Spleen (tissue), 7 donors: ENCODE measurements around the gene SRRM1.

Experiments used
- CTCF ChIP-seq, 11 experiments: fragments of 200-600 bp in 7 of 11; fragments of 450-650 bp in 4 of 11; sonication (generic) in 4 of 11; IDR thresholded peaks in 8 of 11; conservative IDR thresholded peaks in 3 of 11; 1 replicate in 7 of 11; 2 replicates in 4 of 11; pipeline versions ENCODE4 v1.4.0 to v1.8.0; 2016 to 2021; ENCODE audit warnings: antibody characterized with exemption in 11 of 11, inconsistent platforms in 4 of 11, mild to moderate bottlenecking in 1 of 11
- POLR2A ChIP-seq, 3 donors: fragments of 450-650 bp; IDR thresholded peaks; one replicate each; pipeline ENCODE4 v1.5.1; 2017; ENCODE audit warnings: antibody characterized with exemption in 3 of 3, mild to moderate bottlenecking in 1 of 3
- POLR2AphosphoS5 ChIP-seq, 3 donors: sonication (generic); formaldehyde crosslinking; IDR thresholded peaks; one replicate each; pipeline ENCODE4 v1.5.1; 2017; ENCODE audit warnings: antibody characterized with exemption in 3 of 3
- donor health status: DM: no; HTN: no; CAD: no; lungs with moderate emphysema.
- donor health status: DM: no; HTN: no; CAD: no.
- donor health status: DM: no; HTN: no; CAD: no.

- TF ChIP-seq CTCF (IDR thresholded peaks at IDR 0.05 in 8 of 11, conservative IDR thresholded peaks at IDR 0.05 in 3 of 11) (no peak), POLR2AphosphoS5 (IDR thresholded peaks at IDR 0.05) (no peak), POLR2A (IDR thresholded peaks at IDR 0.05) (no peak)
These were observed 10.9 kb downstream of the SRRM1 start for GRCh38 chr1:24654010-24654409.
